ENCODE measurements around the gene ADIPOQ.
"Not testable (repeated sequence)": the region's sequence is repeated elsewhere in the genome, so short reads cannot be mapped to it uniquely, and the experiment has no call there.

The ADIPOQ gene

GRCh38 chr3:186826410-186826975 lies 16.0 kb upstream of the ADIPOQ start:
- no peak for DNase-seq (ENCODE audit: low read depth in 2 of 2)

DNA sequence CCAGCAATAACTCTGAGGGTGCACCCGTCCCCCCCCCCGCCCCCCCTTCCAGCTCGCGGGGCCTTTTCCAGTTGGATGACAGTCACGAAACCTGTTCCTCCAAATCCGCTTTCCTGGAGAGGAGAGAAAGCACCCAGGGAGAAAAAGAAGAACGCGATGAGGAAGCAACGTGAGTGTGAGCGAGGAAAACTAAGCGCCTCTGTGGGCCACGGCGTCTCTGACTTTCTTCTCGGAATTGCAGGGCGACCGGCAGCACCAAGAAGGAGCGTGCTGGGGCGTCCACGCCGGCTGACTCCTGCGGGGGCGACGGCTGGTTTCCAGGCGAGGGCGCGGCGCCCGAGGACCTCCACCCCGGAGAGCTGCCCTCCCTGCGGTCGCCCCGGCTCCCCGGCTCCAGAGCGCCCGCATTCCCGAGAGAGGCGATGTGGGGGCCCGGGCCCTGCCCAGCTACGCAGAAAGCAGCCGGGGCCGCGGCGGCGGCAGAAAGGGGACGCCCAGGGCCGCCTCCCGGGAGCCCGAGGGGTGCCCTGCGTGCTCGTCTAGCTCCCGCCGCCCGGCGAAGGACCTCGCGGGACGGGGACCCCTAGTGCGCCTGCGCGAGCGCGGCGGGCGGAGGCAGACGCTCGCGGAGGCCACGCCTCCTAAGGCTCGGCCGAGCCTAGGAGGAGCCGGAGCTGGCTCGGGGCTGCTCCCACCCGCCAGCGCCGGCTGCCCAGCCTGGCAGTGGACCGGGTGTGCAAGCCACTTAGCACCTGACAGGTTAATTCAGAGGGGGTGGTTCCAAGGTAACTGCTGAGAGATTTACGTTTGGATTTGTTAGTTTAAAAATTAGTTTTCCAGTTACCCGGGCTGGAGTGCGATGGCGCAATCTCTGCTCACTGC lies 15.3 kb upstream of the ADIPOQ start:
- DNase-seq (ENCODE audit: low read depth in 2 of 2) = peak; percentile 74 to 83

- DNase-seq (ENCODE audit: low read depth in 2 of 2) = no peak
These were observed 14.2 kb upstream of the ADIPOQ start for GRCh38 chr3:186828340-186828739.

GRCh38 chr3:186831798-186832197 lies 10.7 kb upstream of the ADIPOQ start:
- no peak for DNase-seq (ENCODE audit: low read depth in 2 of 2)

- no peak for DNase-seq (ENCODE audit: low read depth in 2 of 2)
These were observed 10.2 kb upstream of the ADIPOQ start for GRCh38 chr3:186832276-186832675.

GRCh38 chr3:186839874-186840641 lies 2.5 kb upstream of the ADIPOQ start:
- no peak for DNase-seq (ENCODE audit: low read depth in 2 of 2)

DNA sequence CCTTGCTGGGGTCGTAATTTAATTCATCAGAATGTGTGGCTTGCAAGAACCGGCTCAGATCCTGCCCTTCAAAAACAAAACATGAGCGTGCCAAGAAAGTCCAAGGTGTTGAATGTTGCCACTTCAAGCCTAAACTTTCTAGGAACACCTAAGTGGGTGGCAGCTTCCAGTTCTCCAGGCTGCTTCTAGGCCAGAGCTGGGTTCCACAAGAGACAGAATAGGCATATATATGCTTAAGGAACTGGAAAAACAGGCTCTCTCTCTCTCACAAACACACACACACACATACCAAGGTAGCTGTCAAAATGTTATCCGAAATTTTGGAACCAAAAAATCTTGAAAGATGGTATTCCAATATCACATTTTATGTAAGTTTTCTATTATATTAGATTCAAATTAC lies 890 bp upstream of the ADIPOQ start:
- no peak for DNase-seq (ENCODE audit: low read depth in 2 of 2)

GRCh38 chr3:186843039-186843432 lies 526 bp downstream of the ADIPOQ start:
- DNase-seq (ENCODE audit: low read depth in 2 of 2) = no peak

DNA sequence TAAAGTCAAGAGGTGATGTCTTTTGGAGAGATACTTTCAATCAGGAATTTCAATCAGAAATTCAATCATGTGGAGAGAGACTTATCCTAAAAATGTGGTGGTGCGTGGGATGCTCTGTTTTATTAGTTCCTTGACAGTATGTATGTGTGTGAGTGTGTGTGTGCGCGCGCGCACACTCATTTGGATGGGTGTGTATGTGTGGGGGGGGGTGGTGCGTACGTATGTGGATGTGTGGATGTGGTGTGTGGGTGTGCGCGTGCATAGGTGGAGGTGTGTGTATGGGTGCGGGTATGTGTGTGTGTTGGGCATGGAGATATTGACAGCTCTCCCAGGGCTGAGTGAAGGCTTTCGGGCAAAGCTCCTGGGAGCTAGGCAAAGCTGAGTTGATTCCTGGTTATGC lies 2.4 kb downstream of the ADIPOQ start:
- DNase-seq (ENCODE audit: low read depth in 2 of 2) = no peak

DNA sequence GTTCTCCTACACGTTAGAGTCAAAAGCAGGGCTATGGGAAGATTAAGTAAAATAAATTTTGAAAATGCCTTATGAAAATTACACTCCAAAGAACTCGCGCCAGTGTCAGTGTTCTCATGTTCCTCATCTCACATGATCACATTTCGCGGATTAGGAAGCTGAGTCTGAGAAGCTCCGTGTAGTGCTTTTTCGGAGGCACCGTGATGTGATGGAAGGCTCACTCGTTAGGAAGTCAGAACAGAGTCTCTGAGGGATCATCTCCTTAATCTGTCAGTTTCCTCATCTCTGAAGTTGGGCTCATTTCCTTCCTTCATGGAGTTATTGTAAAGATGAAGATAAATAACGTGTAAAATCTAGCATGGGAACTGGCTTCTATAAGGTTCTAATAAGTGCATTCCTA lies 3.2 kb downstream of the ADIPOQ start:
- no peak for DNase-seq (ENCODE audit: low read depth in 2 of 2)

DNA sequence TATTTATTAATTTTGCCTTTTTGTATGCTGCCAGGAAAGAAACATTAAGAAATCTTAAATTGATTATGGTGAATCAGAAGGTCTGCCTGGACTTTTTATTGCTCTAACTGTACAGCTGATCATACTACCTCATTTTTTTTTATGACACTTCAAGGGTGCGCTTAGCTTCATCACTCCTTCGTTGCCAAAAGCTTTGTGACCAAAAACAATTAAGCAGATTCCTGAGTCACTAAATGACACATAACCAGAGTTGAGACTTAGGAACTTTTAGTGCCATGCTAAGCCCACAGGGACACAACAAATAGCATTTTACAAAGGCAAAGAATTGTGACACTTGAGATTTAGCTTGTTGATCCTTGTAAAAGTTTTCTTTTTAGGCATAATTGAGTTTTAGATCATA lies 4.9 kb downstream of the ADIPOQ start:
- DNase-seq (ENCODE audit: low read depth in 2 of 2) = no peak

DNA sequence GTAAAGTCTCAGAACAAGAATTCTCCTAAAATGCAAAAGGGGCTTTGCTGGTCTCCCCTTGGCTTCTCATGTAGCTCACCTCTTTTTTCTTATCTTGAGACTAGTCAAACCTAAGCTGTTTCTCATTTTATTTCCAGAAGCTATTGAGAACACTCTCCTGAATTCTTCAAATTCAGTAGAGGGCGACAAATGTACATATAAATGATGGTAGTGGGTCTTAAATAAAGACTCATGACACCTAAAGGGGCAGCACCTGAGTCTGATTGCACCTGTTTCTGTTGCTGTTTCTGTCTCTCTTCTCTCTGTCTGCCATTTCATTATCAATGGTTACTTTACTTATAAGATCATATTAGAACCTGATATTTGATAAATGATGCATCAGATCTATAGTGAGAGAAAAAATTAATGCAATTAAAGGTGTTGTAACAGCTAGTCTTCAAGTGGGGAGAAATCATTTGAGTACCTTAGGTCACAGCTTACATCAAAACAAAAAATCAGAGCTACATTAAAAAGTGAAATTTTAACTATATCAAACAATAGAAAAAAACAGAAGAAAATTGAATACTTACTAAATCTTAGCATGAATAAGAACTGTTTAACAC lies 7.0 kb downstream of the ADIPOQ start:
- DNase-seq (ENCODE audit: low read depth in 2 of 2) = no peak

- not testable (repeated sequence) for DNase-seq (ENCODE audit: low read depth in 2 of 2)
These were observed 9.3 kb downstream of the ADIPOQ start for GRCh38 chr3:186851835-186852234.

DNA sequence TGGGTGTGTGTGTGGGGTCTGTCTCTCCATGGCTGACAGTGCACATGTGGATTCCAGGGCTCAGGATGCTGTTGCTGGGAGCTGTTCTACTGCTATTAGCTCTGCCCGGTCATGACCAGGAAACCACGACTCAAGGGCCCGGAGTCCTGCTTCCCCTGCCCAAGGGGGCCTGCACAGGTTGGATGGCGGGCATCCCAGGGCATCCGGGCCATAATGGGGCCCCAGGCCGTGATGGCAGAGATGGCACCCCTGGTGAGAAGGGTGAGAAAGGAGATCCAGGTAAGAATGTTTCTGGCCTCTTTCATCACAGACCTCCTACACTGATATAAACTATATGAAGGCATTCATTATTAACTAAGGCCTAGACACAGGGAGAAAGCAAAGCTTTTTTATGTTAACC lies 10.5 kb downstream of the ADIPOQ start:
- DNase-seq (ENCODE audit: low read depth in 2 of 2) = no peak

DNA sequence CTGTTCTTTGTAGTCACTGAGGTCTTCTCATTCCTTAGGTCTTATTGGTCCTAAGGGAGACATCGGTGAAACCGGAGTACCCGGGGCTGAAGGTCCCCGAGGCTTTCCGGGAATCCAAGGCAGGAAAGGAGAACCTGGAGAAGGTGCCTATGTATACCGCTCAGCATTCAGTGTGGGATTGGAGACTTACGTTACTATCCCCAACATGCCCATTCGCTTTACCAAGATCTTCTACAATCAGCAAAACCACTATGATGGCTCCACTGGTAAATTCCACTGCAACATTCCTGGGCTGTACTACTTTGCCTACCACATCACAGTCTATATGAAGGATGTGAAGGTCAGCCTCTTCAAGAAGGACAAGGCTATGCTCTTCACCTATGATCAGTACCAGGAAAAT lies 11.6 kb downstream of the ADIPOQ start:
- no peak for DNase-seq (ENCODE audit: low read depth in 2 of 2)

DNA sequence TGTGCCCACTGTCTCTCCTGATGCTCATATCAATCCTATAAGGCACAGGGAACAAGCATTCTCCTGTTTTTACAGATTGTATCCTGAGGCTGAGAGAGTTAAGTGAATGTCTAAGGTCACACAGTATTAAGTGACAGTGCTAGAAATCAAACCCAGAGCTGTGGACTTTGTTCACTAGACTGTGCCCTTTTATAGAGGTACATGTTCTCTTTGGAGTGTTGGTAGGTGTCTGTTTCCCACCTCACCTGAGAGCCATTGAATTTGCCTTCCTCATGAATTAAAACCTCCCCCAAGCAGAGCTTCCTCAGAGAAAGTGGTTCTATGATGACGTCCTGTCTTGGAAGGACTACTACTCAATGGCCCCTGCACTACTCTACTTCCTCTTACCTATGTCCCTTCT lies 12.4 kb downstream of the ADIPOQ start:
- DNase-seq (ENCODE audit: low read depth in 2 of 2) = no peak

- DNase-seq (ENCODE audit: low read depth in 2 of 2) = no peak
These were observed 15.2 kb downstream of the ADIPOQ start for GRCh38 chr3:186857743-186858142.

GRCh38 chr3:186865215-186865853 lies 22.8 kb downstream of the ADIPOQ start:
- not testable (repeated sequence) for DNase-seq (ENCODE audit: low read depth in 2 of 2)

GRCh38 chr3:186866095-186866494 lies 23.6 kb downstream of the ADIPOQ start:
- DNase-seq (ENCODE audit: low read depth in 2 of 2) = not testable (repeated sequence)

GRCh38 chr3:186869253-186870100 lies 27.0 kb downstream of the ADIPOQ start:
- no peak for DNase-seq (ENCODE audit: low read depth in 2 of 2)

Data from stimulated activated CD8-positive, alpha-beta memory T cell treated with anti-CD3 and anti-CD28 coated beads, Interleukin-2, amount 100 ng/mL, for 48 hours (primary cell).